GM12891 (cell line): Measurements from ENCODE around the gene C2CD3.

ENCODE experiments used
- PAX5 ChIP-seq: IDR thresholded peaks from 2 replicates; pipeline ENCODE4 v1.6.1; 2011; ENCODE audit warnings: low read length, moderate library complexity, mild to moderate bottlenecking; ENCODE audit not compliant: insufficient read depth, severe bottlenecking
- POLR2A ChIP-seq: IDR thresholded peaks from 2 replicates; pipeline ENCODE4 v1.6.1; 2011; ENCODE audit warnings: low read depth, low read length, control low read depth
- POLR2AphosphoS5 ChIP-seq: IDR thresholded peaks from 2 replicates; pipeline ENCODE4 v1.6.1; 2011; ENCODE audit warnings: low read depth, low read length, control low read depth
- POU2F2 ChIP-seq: IDR thresholded peaks from 2 replicates; pipeline ENCODE4 v1.6.1; 2011; ENCODE audit warnings: low read depth, mild to moderate bottlenecking, control low read depth, low read length, moderate library complexity
- SPI1 ChIP-seq: IDR thresholded peaks from 2 replicates; pipeline ENCODE4 v1.6.1; 2011; ENCODE audit warnings: low read depth, low read length, control low read depth
- TAF1 ChIP-seq: IDR thresholded peaks from 2 replicates; pipeline ENCODE4 v1.6.1; 2011; ENCODE audit warnings: low read depth, low read length, control low read depth

GRCh38 chr11:74139151-74139918, 31.5 kb downstream of the C2CD3 start:
- TF ChIP-seq PAX5 (no peak), POLR2A (no peak), POLR2AphosphoS5 (no peak), TAF1 (no peak), SPI1 (no peak), POU2F2 (no peak)
